Mucosa of rectum (tissue), 2 donors: ENCODE results near the gene NSFL1C.
"Not testable (repeated sequence)": the region's sequence is repeated elsewhere in the genome, so short reads cannot be mapped to it uniquely, and the experiment has no call there.

Source experiments
- H3K27ac ChIP-seq, 2 donors: one replicate each; pipeline ENCODE4 v1.7.0; 2013; ENCODE audit warnings: inconsistent platforms in 2 of 2, low read depth in 2 of 2, low read length in 2 of 2
- H3K27me3 ChIP-seq, 2 donors: one replicate each; pipeline ENCODE4 v1.7.0; 2013; ENCODE audit warnings: low read length in 2 of 2; ENCODE audit not compliant: control insufficient read depth in 2 of 2, insufficient read depth in 2 of 2
- H3K36me3 ChIP-seq, 2 donors: one replicate each; pipeline ENCODE4 v1.7.0; 2013; ENCODE audit warnings: low read length in 2 of 2; ENCODE audit not compliant: control insufficient read depth in 2 of 2, insufficient read depth in 2 of 2
- H3K4me1 ChIP-seq, 2 donors: one replicate each; pipeline ENCODE4 v1.7.0; 2013; ENCODE audit warnings: low read length in 2 of 2, mild to moderate bottlenecking in 1 of 2; ENCODE audit not compliant: control insufficient read depth in 2 of 2, insufficient read depth in 2 of 2
- H3K4me3 ChIP-seq, 2 donors: one replicate each; pipeline ENCODE4 v1.7.0; 2013; ENCODE audit warnings: low read length in 2 of 2
- H3K9ac ChIP-seq, 2 donors: one replicate each; pipeline ENCODE4 v1.7.0; 2013; ENCODE audit warnings: low read length in 2 of 2, low read depth in 1 of 2, mild to moderate bottlenecking in 1 of 2
- H3K9me3 ChIP-seq, 2 donors: one replicate each; pipeline ENCODE4 v1.7.0; 2013; ENCODE audit warnings: low read length in 2 of 2; ENCODE audit not compliant: control insufficient read depth in 2 of 2
- donor health status: healthy.
- donor health status: Normal muscosa, but diverticular disease.

NSFL1C gene

DNA sequence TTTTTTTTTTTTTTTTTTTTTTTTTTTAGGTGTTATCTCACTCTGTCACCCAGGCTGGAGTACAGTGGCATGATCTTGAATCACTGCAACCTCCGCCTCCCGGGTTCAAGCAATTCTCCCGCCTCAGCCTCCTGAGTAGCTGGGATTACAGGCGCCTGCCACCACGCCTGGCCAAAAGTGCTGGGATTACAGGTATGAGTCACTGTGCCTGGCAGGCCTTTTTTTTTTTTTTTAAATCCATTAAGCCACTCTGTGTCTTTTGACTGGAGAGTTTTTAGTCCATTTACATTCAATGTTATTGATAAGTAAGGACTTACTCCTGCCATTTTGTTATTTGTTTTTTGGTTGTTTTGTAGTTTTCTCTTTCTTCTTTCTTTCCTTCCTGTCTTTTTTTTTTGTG lies 30.7 kb upstream of the NSFL1C start:
- not testable (repeated sequence) for H3K4me3 ChIP-seq, H3K27ac ChIP-seq, H3K9ac ChIP-seq

DNA sequence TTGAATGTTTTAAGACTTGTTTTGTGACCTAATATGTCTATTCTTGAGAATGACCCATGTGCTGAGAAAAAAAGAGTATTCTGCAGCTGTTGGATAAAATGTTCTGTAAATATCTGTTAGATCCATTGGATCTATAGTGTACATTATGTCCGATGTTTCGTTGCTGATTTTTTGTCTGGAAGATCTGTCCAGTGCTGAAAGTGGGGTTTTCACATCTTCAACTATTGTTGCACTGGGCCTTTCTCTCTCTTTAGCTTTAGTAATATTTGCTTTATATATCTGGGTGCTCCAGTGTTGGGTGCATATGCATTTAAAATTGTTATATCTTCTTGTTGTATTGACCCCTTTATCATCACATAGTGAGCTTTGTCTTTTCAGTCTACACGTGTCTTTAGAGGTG lies 30.3 kb upstream of the NSFL1C start:
- H3K36me3 ChIP-seq = no peaks in the 10 kb centered on the region
- H3K9ac ChIP-seq = no peak overlapping the region
- no peaks in the 10 kb centered on the region for H3K9me3 ChIP-seq
- no peaks in the 10 kb centered on the region for H3K27me3 ChIP-seq
- H3K4me3 ChIP-seq = no peak overlapping the region
- no peak overlapping the region for H3K27ac ChIP-seq
- H3K4me1 ChIP-seq = no peaks in the 10 kb centered on the region

More for the DNA sequence above, 30.7 kb upstream of the NSFL1C start:
- H3K36me3 ChIP-seq, H3K9me3 ChIP-seq, H3K27me3 ChIP-seq, H3K4me1 ChIP-seq: not testable (repeated sequence)

DNA sequence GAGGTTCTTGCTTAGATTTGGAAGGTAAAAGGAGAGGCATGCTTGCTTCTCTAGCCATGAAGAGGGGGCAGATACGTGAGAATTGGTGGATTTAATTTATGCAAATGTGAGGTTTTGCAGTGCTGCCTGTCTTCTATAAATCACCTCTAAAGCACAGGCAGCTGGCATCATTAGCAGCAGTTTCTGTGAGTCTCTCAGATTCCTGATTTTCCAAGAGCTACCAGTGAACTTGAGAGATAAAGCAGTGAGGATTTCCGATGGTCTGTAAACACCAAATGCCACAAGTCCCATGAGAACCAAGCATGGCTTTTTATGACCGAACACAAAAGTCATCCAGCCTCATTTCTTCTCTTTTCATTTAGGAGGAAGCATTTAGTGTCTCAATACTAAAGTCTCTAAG lies 27.8 kb upstream of the NSFL1C start:
- Histone ChIP-seq H3K27me3 (no peaks in the 10 kb centered on the region), H3K36me3 (no peaks in the 10 kb centered on the region), H3K27ac (no peak overlapping the region), H3K4me3 (no peak overlapping the region), H3K4me1 (no peaks in the 10 kb centered on the region), H3K9me3 (no peaks in the 10 kb centered on the region), H3K9ac (no peak overlapping the region)

DNA sequence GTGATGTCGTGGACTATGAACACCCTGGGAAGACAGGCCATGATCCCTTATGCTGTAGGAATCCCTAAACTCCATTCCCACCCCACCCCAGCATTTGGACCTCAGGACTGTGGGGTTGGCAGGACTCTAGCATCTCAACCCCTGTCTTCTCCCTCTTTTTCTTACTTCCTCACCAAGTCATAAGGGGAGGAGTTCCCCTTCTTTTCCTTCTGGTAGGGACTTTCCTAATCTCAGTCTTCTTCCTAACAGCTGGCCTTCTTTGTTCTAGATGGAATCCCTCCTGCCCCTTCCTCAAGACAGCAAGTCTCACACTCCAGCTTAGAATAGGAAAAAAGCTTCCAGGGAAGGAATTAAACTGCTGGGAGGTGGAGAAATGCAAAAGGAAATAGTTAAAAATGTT lies 26.9 kb upstream of the NSFL1C start:
- H3K4me3 ChIP-seq = no peak overlapping the region
- H3K36me3 ChIP-seq = no peaks in the 10 kb centered on the region
- no peak overlapping the region for H3K27ac ChIP-seq
- H3K4me1 ChIP-seq = no peaks in the 10 kb centered on the region
- H3K9ac ChIP-seq = no peak overlapping the region
- H3K27me3 ChIP-seq = no peaks in the 10 kb centered on the region
- no peaks in the 10 kb centered on the region for H3K9me3 ChIP-seq

DNA sequence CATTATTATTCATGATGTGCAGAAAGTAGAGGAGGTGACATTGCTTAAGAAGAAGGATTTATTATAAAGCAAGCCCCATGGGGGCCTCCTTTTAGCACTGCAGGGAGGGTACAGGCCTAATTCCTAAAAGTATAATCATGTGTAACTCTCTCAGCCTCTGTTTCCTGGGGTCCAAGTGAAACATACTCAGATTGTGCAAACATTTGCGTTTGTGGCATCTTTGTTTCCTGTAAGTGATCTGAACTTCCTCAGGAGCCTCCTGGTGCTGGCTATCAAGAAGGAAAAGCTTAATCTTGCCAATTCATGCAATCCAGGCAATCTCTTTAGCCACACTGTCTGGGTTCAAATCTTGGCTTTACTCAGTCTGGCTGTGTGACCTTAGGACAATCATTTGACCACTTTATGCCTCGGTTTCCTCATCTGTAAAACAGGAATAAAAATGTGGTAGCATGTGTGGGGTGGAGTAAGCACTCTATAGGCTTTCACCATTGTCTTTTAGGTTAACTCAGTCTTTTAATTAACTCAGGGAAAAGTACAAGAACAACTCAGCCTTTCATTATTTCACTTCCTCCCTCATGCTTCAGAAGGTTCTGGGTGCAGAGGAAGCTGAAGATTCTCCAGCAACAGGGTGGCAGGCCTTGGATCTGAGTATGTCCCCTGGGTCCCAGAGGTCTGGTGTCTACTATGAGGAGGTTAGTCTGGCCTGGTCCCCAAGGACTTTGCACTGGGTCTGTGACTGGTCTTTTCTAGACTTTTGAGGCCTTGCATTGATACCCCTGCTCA lies 25.4 kb upstream of the NSFL1C start:
- Histone ChIP-seq H3K9me3 (no peaks in the 10 kb centered on the region), H3K4me1 (no peaks in the 10 kb centered on the region), H3K27me3 (no peaks in the 10 kb centered on the region), H3K36me3 (no peaks in the 10 kb centered on the region), H3K9ac (no peak overlapping the region), H3K4me3 (no peak overlapping the region), H3K27ac (peak overlapping the region; percentile 44 to 71)

DNA sequence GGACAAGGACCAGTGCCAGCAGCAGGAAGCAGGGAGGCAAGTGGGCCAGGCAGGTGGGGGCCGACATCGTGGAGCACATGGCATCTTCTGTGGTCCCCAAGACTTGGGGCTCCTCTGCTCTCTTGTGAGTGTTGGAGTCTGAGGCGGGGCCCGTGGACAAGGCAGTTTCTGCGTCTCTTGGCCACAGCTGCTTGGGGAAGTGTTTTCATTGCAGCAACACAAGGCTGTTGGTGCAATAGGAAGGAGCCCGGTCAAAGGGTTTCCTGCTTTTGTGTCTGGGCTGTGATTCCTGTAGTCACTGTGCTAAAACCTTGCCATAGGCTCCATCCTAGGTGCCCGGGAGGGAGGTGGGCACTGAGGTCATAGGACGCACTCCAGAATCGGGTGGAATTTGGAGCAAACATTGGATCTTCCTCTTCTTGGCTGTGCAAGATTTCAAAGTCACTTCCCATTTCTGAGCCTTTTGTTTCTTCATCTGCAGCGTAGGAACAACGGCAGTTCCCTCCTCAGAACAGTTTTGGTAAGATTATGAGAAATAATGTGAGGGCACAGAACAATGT lies 24.7 kb upstream of the NSFL1C start, which contains the start of gene SIRPB2:
SIRPB2 (minus strand) TSS at position 140 of the 560 bp plus-strand sequence; CDS start at position 79, 61 bp downstream.
- H3K4me3 ChIP-seq = peak within 1 kb of the TSS; percentile 11 to 48
- no peaks in the 10 kb centered on the region for H3K36me3 ChIP-seq
- no peaks in the 10 kb centered on the region for H3K9me3 ChIP-seq
- H3K9ac ChIP-seq = peak within 1 kb of the TSS in 1 of 2 donors; percentile 12
- no peaks in the 10 kb centered on the region for H3K27me3 ChIP-seq
- no peaks in the 10 kb centered on the region for H3K4me1 ChIP-seq
- peak within 1 kb of the TSS; percentile 44 to 71 for H3K27ac ChIP-seq

DNA sequence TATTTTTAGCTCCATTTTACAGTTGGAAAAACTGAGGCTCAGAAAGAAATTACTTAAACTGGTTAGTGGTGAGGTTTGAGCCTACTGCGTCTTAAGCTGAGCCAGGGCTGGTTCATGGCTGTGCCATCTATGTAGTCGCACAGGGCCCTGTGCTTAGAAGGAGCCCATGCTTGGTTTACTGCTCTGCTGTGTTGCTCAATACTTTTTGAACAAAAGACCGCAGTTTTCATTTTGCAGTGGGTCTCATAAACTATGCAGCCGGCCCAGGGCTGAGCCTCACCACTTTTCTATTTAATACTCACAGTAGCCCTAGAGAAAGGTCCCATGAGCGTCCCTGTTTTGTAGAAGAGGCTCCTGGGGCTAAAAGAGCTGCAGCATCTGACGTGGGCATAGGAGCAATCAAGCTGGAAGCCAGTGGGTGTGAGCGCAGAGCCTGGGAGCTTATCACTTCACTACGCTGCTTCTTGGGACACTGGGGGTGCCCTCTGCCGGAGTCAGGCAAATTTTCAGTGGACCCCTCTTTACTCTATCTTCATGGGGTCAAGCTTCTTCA lies 24.1 kb upstream of the NSFL1C start:
- no peak overlapping the region for H3K9ac ChIP-seq

DNA sequence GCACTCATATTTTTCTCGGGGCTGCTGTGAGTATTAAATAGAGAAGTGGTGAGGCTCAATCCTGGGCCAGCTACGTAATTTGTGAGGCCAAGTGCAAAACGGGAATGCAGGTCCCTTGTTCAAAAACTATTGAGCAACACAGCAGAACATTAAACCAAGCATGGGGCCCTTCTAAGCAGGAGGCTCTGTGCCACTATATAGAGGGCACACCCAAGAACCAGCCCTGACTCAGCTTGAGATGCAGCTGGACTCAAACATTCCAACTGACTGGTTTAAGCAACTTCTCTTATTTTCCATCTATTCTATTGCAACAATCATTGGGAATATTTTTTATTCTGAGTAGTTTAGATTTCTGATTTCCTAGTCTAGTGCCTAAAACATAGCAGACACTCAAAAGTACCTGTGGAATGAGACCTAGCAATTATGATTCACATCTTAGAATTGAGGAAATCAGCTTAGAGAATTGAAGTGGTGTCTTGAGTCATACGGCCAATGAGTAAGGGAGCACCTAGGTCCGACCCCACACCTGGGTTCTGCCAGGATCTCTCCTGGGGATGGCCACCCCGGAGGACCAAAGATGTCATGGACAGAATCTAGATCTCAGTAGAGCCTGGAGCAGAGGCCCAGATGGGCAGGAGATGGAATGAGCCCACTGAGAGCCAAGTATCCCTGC lies 23.3 kb upstream of the NSFL1C start:
- H3K9me3 ChIP-seq = no peaks in the 10 kb centered on the region
- H3K36me3 ChIP-seq = no peaks in the 10 kb centered on the region
- H3K4me1 ChIP-seq = no peaks in the 10 kb centered on the region
- no peak overlapping the region for H3K9ac ChIP-seq
- H3K4me3 ChIP-seq = peak overlapping the region in 1 of 2 donors; percentile 48
- no peaks in the 10 kb centered on the region for H3K27me3 ChIP-seq
- peak overlapping the region; percentile 44 to 71 for H3K27ac ChIP-seq

More for the DNA sequence above, 24.1 kb upstream of the NSFL1C start:
- Histone ChIP-seq H3K9me3 (no peaks in the 10 kb centered on the region), H3K27ac (peak overlapping the region; percentile 44 to 71), H3K4me1 (no peaks in the 10 kb centered on the region), H3K36me3 (no peaks in the 10 kb centered on the region), H3K4me3 (peak overlapping the region; percentile 11 to 44), H3K27me3 (no peaks in the 10 kb centered on the region)

DNA sequence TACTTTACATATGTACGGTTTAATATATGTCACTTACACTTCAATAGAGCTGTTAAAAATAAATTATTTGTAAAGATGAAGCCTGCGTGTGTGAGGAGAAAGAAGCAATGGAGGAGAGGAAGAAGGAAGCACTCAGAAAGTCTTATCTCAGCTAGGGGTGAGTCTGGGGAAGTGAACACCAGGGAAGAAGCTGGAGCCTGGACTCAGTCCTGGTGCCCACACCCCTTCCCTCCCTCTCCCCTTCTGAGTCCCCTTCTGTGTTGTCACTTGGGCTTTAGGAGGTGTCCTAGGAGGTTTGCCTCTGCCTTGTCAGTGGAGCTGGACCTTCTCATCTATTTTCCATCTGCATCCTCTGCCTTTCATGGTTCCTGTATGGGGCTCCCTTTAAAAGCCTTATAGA lies 22.7 kb upstream of the NSFL1C start:
- Histone ChIP-seq H3K27ac (peak overlapping the region in 1 of 2 donors; percentile 71), H3K36me3 (no peaks in the 10 kb centered on the region), H3K9ac (no peak overlapping the region), H3K4me1 (no peaks in the 10 kb centered on the region), H3K27me3 (no peaks in the 10 kb centered on the region), H3K4me3 (peak overlapping the region in 1 of 2 donors; percentile 48), H3K9me3 (no peaks in the 10 kb centered on the region)

DNA sequence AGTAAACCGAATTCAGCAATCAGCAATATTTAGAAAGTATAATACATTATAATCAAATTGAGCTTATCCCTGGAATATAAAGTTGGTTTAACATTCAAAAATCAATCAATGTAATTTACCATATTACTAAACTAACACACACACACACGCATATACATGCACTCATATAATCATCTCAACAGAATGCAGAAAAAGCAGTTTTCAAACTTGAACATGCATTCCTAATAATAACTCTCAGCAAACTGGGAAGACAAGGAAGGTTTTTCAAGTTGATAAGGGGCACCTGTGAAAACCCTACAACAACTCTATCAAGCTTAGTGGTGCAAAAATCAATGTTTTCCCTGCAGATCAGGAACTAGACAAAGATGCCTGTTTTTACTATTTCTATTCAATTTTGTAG lies 19.9 kb upstream of the NSFL1C start:
- Histone ChIP-seq H3K36me3 (no peaks in the 10 kb centered on the region), H3K4me3 (no peak overlapping the region), H3K4me1 (no peaks in the 10 kb centered on the region), H3K27me3 (peaks cover 0 to 1% of the 10 kb centered on the region in 2 donors), H3K27ac (no peak overlapping the region), H3K9me3 (no peaks in the 10 kb centered on the region), H3K9ac (no peak overlapping the region)
